Erythroblast (primary cell): Measurements from ENCODE around the gene AMMECR1.

Source experiments
- GATA1 ChIP-seq: IDR thresholded peaks from 2 replicates; pipeline ENCODE4 v1.6.1; 2011; ENCODE audit warnings: low read depth, mild to moderate bottlenecking, control low read depth, low read length, moderate library complexity
- POLR2A ChIP-seq: IDR thresholded peaks from 2 replicates; pipeline ENCODE4 v1.6.1; 2011; ENCODE audit warnings: mild to moderate bottlenecking, low read length

GRCh38 chrX:110226931-110227330, 91.0 kb downstream of the AMMECR1 start:
- no peak for TF ChIP-seq POLR2A
- TF ChIP-seq GATA1: no peak
